GM13976 (cell line): ENCODE results near the gene HTT.

Source experiments
- DNase-seq: peaks from one replicate; pipeline ENCODE4 v3.0.0; 2012; ENCODE audit warnings: low spot score
- CTCF ChIP-seq: IDR thresholded peaks from 2 replicates; pipeline ENCODE4 v1.5.1; 2012; ENCODE audit warnings: borderline replicate concordance, mild to moderate bottlenecking; ENCODE audit not compliant: insufficient read depth; ENCODE audit errors: extremely low read depth, missing control alignments, control extremely low read depth
- in situ Hi-C: fragments of 300-500 bp; cut with MboI; formaldehyde crosslinking; loops from one replicate; pipeline ENCODE4 v1.12.0; 2022; ENCODE audit warnings: low sequenced_read_pairs, mixed read lengths, inconsistent platforms; ENCODE audit not compliant: unreplicated experiment

The HTT gene

GRCh38 chr4:3199653-3200422 is 125.4 kb downstream of the HTT start:
- in situ Hi-C loops = no loop called here
- DNase-seq = no peak
- TF ChIP-seq CTCF = no peak

DNA sequence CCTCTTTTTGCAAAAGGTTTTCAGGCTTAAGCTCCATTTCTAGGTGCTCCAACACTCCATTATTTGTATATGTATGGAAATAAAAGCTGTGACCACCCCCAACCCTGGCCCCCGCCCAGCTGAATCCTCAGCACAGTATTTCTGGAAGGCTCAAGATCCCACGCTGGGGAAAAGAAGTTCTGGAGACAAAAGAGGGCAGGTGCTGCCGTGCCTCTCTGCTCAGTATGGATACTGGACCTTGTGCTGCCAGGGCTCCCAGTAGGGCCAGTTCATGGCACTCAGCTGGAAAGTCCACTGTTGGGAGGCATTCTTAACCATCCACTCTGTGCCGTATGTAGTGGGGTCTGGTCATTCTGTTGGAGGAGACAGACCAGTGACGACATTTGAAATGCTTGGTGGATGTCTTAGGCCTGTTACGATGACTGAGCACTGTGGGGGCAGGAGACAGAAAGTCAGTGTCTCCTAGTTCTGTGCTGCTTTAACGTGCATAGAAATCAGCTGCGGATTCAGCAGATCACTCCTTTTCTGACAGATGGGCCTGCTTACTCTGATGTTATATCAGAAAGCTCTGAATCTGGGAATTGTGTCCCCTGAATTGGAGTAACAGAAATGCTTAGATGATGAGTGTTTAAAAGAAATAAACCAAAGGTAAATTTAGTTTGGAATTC is 126.1 kb downstream of the HTT start:
- TF ChIP-seq CTCF = no peak
- no peak for DNase-seq
- in situ Hi-C loops = no loop called here

DNA sequence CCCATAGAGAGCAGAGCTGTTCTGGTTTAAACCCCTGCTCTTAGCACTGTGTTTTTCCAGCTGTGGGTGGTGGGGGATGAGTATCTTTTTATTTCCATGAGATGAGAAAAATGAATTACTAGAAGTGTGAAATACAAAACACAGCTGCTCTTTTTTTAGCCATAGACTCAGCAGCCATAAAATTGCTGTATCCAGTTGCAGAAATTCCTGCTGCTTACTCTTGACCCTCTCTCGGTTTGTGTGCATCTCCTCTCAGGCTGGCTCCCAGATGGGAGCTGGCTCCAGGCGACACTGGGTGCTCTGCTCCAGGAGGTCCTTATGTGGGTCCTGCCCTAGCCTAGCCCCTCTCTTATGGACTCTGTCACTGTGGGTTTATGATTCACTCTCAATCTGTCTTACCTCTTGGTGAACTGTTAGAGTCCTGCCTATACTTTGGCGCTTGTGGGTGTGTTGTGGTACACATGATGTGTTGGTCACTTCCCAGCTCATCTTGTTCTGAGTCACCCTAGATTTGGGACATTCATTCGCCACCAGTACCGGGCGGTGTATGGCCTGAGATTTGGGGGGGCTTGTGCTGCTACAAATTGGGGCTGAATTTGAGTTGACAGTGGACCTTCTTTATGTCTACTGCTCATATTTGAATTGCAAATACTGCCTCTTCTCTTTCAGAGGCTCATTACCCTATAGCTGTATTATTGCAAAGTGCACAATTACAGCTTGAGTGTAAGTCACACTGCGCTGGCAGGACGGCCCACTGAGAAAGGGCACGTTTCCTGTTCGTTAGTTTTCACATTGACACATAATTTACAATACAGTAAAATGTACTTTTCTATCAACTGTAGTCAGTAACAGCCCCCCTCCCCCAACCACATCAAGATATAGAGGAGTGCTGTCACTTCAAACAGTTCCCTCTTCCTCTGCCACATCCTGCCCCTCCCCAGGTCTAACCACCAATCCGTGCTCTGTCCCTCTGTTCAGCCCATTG is 127.5 kb downstream of the HTT start:
- peak; percentile 75 for DNase-seq
- in situ Hi-C loops = no loop called here
- no peak for TF ChIP-seq CTCF

GRCh38 chr4:3202836-3203820 is 128.6 kb downstream of the HTT start:
- no peak for DNase-seq
- in situ Hi-C loops = no loop called here
- no peak for TF ChIP-seq CTCF

- TF ChIP-seq CTCF = no peak
- in situ Hi-C loops = no loop called here
- no peak for DNase-seq
Observed at GRCh38 chr4:3203971-3204431, 129.5 kb downstream of the HTT start.
